Measurements from ENCODE around the gene CHRNE. TPM values are rescaled to one million over a fixed set of nuclear protein-coding genes. Genes with fewer than 3 reads are reported as not detected.

Gene CHRNE
- total and polyA plus RNA-seq, 12 donors: 0.30 to 7.2 (median 0.56) TPM; not detected in 2

GRCh38 chr17:4950075-4950745, 47.3 kb upstream of the CHRNE start:
- DNase-seq: peak; percentile 59 to 87 (median 81)
- Histone ChIP-seq H3K4me3 (peak overlapping the region in 2 of 4 donors; percentile 85 to 98), H3K4me1 (replicated peaks in 1 of 2) (peaks cover 24 to 31% of the 10 kb centered on the region in 2 donors), H3K36me3 (replicated peaks in 1 of 2) (peaks cover 0 to 16% of the 10 kb centered on the region in 2 donors), H3K27ac (peak overlapping the region in 4 of 5 donors; percentile 92 to 99 (median 98)), H3K9me3 (replicated peaks in 1 of 3) (no peaks in the 10 kb centered on the region), H3K27me3 (no peaks in the 10 kb centered on the region)
- intact Hi-C loops (cut with DNase I): no loop called here
- TF ChIP-seq CTCF (IDR thresholded peaks at IDR 0.05) (no peak), POLR2A (IDR thresholded peaks at IDR 0.05) (peak; percentile 22 to 39)
- WGBS, 4 donors: 0 to 12% (median 6%) methylated on average over 9 to 52 of the region's 52 CpGs

DNA sequence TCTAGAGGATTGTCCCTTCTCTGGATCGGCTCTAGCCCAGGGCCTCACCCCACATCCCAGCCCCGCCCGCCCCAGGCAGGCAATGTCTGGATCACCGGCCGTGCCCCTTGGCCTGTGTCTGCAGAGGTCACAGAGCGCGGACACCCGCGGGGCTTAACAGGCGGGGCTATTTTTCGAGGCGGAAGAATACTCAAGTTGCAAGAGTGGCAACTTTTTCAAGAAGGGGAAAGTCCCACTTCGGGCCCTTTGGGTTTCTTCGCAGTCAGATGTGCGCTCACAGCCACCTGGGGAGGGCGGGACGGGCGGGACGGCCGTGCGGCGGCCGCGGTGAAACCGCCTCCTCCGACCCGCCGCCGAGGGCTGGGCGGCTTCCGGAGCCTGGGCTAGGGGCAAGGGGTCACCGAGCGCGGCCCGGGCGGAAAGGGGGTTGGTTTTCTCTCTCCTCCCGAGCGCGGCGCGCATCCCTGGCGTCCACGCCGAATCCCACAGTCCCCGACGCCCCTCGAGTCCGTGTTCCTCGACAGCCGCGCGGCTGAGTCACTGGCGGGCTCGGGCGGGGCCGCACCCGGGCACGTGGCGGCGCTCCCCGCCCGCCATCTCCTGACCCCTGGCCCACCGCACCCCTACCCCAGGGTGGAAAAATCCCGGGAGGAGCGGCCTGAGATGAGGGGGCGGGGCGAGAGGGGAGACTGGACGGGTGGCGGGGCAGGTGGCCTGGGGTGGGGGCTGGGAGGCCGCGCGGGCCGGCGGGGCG, 46.6 kb upstream of the CHRNE start:
- no peaks in the 10 kb centered on the region for H3K9me3 ChIP-seq (replicated peaks in 1 of 3)
- H3K4me1 ChIP-seq (replicated peaks in 1 of 2): peaks cover 30 to 38% of the 10 kb centered on the region in 2 donors
- H3K27ac ChIP-seq: peak overlapping the region; percentile 83 to 99 (median 96)
- H3K27me3 ChIP-seq: no peaks in the 10 kb centered on the region
- 0 to 2% (median 1%) methylated on average over 3 to 75 of the region's 75 CpGs for WGBS, 4 donors
- H3K36me3 ChIP-seq (replicated peaks in 1 of 2): peaks cover 0 to 23% of the 10 kb centered on the region in 2 donors
- TF ChIP-seq CTCF (IDR thresholded peaks at IDR 0.05) (no peak), POLR2A (IDR thresholded peaks at IDR 0.05) (peak in 1 of 2 donors; percentile 37)
- DNase-seq: peak; percentile 76 to 84 (median 82)
- intact Hi-C loops (cut with DNase I): no loop called here
- H3K4me3 ChIP-seq: peak overlapping the region in 2 of 4 donors; percentile 85 to 98

GRCh38 chr17:4948931-4949320, 46.0 kb upstream of the CHRNE start:
- intact Hi-C loops (cut with DNase I): no loop called here
- TF ChIP-seq POLR2A (IDR thresholded peaks at IDR 0.05) (peak; percentile 43 to 62), CTCF (IDR thresholded peaks at IDR 0.05) (no peak)
- Histone ChIP-seq H3K36me3 (replicated peaks in 1 of 2) (peaks cover 0 to 29% of the 10 kb centered on the region in 2 donors), H3K9me3 (replicated peaks in 1 of 3) (no peaks in the 10 kb centered on the region), H3K4me1 (replicated peaks in 1 of 2) (peaks cover 30 to 39% of the 10 kb centered on the region in 2 donors), H3K27ac (peak overlapping the region; percentile 83 to 99 (median 96)), H3K4me3 (peak overlapping the region in 2 of 4 donors; percentile 85 to 98), H3K27me3 (no peaks in the 10 kb centered on the region)
- WGBS, 4 donors: 0 to 1% (median 0%) methylated on average over 2 to 40 of the region's 40 CpGs
- DNase-seq: peak; percentile 81 to 85 (median 82)

All from adrenal gland (tissue), 12 donors.